Liver (tissue), 9 donors: ENCODE results near the gene TMEM163. TPM values are rescaled to one million over a fixed set of nuclear protein-coding genes. Genes with fewer than 3 reads are reported as not detected.

Source experiments
- DNase-seq: peaks from one replicate; pipeline ENCODE4 v3.0.0-alpha.2; 2017; ENCODE audit warnings: low spot score
- H3K27ac ChIP-seq, 2 donors: one replicate each; pipeline ENCODE4 v1.7.0; 2013; ENCODE audit warnings: inconsistent platforms in 2 of 2, low read length in 2 of 2, control low read depth in 1 of 2, low read depth in 1 of 2, mild to moderate bottlenecking in 1 of 2
- H3K27me3 ChIP-seq, 4 donors: one replicate each; pipeline versions ENCODE4 v1.6.1 to v1.7.0; 2013; ENCODE audit warnings: low read length in 3 of 4, inconsistent platforms in 1 of 4, mild to moderate bottlenecking in 1 of 4, moderate library complexity in 1 of 4; ENCODE audit not compliant: control insufficient read depth in 4 of 4, insufficient read depth in 4 of 4
- H3K36me3 ChIP-seq, 4 donors: one replicate each; pipeline versions ENCODE4 v1.6.1 to v1.7.0; 2013; ENCODE audit warnings: low read length in 3 of 4, mild to moderate bottlenecking in 3 of 4, low read depth in 1 of 4, moderate library complexity in 1 of 4; ENCODE audit not compliant: control insufficient read depth in 4 of 4, insufficient read depth in 3 of 4
- H3K4me1 ChIP-seq, 4 donors: one replicate each; pipeline versions ENCODE4 v1.6.1 to v1.7.0; 2013; ENCODE audit warnings: low read length in 3 of 4, mild to moderate bottlenecking in 3 of 4, moderate library complexity in 1 of 4; ENCODE audit not compliant: control insufficient read depth in 4 of 4, insufficient read depth in 4 of 4
- H3K4me3 ChIP-seq, 3 donors: one replicate each; pipeline versions ENCODE4 v1.6.1 to v1.7.0; 2013; ENCODE audit warnings: low read length in 3 of 3, control low read depth in 1 of 3, low read depth in 1 of 3, mild to moderate bottlenecking in 1 of 3
- H3K9ac ChIP-seq, 2 donors: one replicate each; pipeline ENCODE4 v1.7.0; 2013; ENCODE audit warnings: low read length in 2 of 2, mild to moderate bottlenecking in 2 of 2, moderate library complexity in 2 of 2, control low read depth in 1 of 2, low read depth in 1 of 2
- H3K9me3 ChIP-seq, 4 donors: one replicate each; pipeline versions ENCODE4 v1.6.1 to v1.7.0; 2013; ENCODE audit warnings: low read length in 3 of 4; ENCODE audit not compliant: control insufficient read depth in 4 of 4
- ATF3 ChIP-seq: IDR thresholded peaks from 2 replicates; pipeline ENCODE4 v1.6.1; 2016; ENCODE audit warnings: antibody characterized with exemption
- EGR1 ChIP-seq, 2 donors: IDR thresholded peaks; 2 replicates each; pipeline ENCODE4 v1.6.1; 2016 to 2018; ENCODE audit warnings: antibody characterized with exemption in 2 of 2, low read depth in 2 of 2
- FOXA1 ChIP-seq: IDR thresholded peaks from 2 replicates; pipeline ENCODE4 v1.6.1; 2016; ENCODE audit warnings: antibody characterized with exemption
- FOXA2 ChIP-seq: IDR thresholded peaks from 2 replicates; pipeline ENCODE4 v1.6.1; 2016; ENCODE audit warnings: antibody characterized with exemption
- GABPA ChIP-seq, 2 donors: IDR thresholded peaks in 1 of 2; conservative IDR thresholded peaks in 1 of 2; 2 replicates each; pipeline ENCODE4 v1.6.1; 2016; ENCODE audit warnings: antibody characterized with exemption in 2 of 2, mild to moderate bottlenecking in 1 of 2, moderate library complexity in 1 of 2
- HNF4A ChIP-seq, 2 donors: conservative IDR thresholded peaks; 2 replicates each; pipeline ENCODE4 v1.6.1; 2016; ENCODE audit warnings: antibody characterized with exemption in 2 of 2, mild to moderate bottlenecking in 2 of 2
- JUND ChIP-seq, 2 donors: IDR thresholded peaks; 2 replicates each; pipeline ENCODE4 v1.6.1; 2016; ENCODE audit warnings: antibody characterized with exemption in 2 of 2
- NR2F2 ChIP-seq: IDR thresholded peaks from 2 replicates; pipeline ENCODE4 v1.6.1; 2016; ENCODE audit warnings: antibody characterized with exemption
- RAD21 ChIP-seq, 2 donors: IDR thresholded peaks; 2 replicates each; pipeline ENCODE4 v1.6.1; 2016; ENCODE audit warnings: antibody characterized with exemption in 2 of 2, mild to moderate bottlenecking in 2 of 2
- RXRA ChIP-seq, 2 donors: IDR thresholded peaks; 2 replicates each; pipeline ENCODE4 v1.6.1; 2017 to 2018; ENCODE audit warnings: antibody characterized with exemption in 2 of 2, mild to moderate bottlenecking in 1 of 2
- SP1 ChIP-seq: IDR thresholded peaks from 2 replicates; pipeline ENCODE4 v1.6.1; 2018; ENCODE audit warnings: antibody characterized with exemption, mild to moderate bottlenecking
- TAF1 ChIP-seq: conservative IDR thresholded peaks from 2 replicates; pipeline ENCODE4 v1.6.1; 2016; ENCODE audit warnings: antibody characterized with exemption, mild to moderate bottlenecking
- WGBS: extraction: QIAGEN DNeasy Blood & Tissue Kit; methylation state at CpG from one replicate; pipeline ENCODE4 v1.1.7; 2013; 5-methylcytosine and 5-hydroxymethylcytosine counted together
- polyA plus RNA-seq, 2 donors: library from polyadenylated mRNA; stranded (reverse) in 1 of 2; unstranded in 1 of 2; fragments of 200-250 nt in 1 of 2; fragments of >200 nt in 1 of 2; fragmentation: Nextera tagmentation in 1 of 2; extraction: Ambion mirVana in 1 of 2; gene quantifications; one replicate each; pipeline versions ENCODE4 v1.2.1 to v1.2.3, GENCODE V29; 2013 to 2015
- total RNA-seq, 2 donors: library from RNA; depleted of rRNA; stranded (reverse); fragments of >200 nt; gene quantifications; one replicate each; pipeline ENCODE4 v1.2.3, GENCODE V29; 2014
- TF ChIP-seq, protein P1 (sequence below): IDR thresholded peaks from 2 replicates; pipeline ENCODE4 v1.6.1; 2016; ENCODE audit warnings: antibody characterized with exemption
- TF ChIP-seq, protein P2 (sequence below): fragments of 150-350 bp; IDR thresholded peaks from 2 replicates; pipeline ENCODE4 v1.5.1; 2017; ENCODE audit warnings: improper control_type of control experiment, low read depth, low read length; ENCODE audit not compliant: missing input control
- TF ChIP-seq, protein P3 (sequence below): IDR thresholded peaks from 2 replicates; pipeline ENCODE4 v1.6.1; 2016; ENCODE audit warnings: antibody characterized with exemption
- TF ChIP-seq, protein P4 (sequence below): IDR thresholded peaks from 2 replicates; pipeline ENCODE4 v1.6.1; 2016; ENCODE audit warnings: antibody characterized with exemption, mild to moderate bottlenecking
- donor health status: healthy.
- donor health status: healthy.
- donor health status: healthy.
- donor health status: healthy.
- donor health status: healthy.

The TMEM163 gene
- total and polyA plus RNA-seq, 4 donors = 0.08 to 0.48 (median 0.25) TPM

DNA sequence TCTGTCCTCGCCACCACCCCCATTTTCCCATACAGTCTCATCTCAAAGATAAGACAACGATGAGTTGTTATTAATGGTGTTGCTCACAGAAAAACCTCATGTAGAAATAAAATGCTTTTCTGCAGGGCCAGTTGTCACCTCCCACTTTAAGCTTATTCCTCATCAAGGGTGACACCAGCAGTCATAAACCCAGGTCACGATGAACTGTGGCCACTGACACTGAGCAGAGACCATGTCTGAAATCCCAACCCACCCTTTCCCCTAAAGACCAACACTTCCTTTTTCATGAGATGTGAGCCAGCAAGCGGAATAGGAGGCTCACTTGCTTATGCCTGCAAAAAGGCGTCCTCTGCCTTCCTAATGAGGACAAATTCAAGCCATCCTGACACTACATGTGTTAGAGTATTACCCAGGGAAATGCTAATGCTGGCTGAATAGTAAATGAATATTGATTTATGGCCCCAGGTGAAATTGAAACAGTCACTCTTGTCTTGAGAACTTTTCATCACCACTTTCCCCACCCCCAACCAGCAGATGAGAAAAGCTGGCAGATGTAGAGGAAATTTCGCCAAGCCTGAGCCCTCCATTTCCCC lies 236.6 kb downstream of the TMEM163 start:
- TF ChIP-seq JUND (IDR thresholded peaks at IDR 0.05) (no peak), EGR1 (IDR thresholded peaks at IDR 0.05; ENCODE audit: low read depth in 2 of 2) (no peak), TAF1 (no peak), FOXA2 (no peak), ATF3 (no peak), HNF4A (conservative IDR thresholded peaks at IDR 0.05) (no peak), RXRA (IDR thresholded peaks at IDR 0.05) (no peak), NR2F2 (no peak), SP1 (no peak), FOXA1 (no peak)
- TF ChIP-seq, protein P1, sequence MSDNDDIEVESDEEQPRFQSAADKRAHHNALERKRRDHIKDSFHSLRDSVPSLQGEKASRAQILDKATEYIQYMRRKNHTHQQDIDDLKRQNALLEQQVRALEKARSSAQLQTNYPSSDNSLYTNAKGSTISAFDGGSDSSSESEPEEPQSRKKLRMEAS = no peak
- TF ChIP-seq, protein P2, sequence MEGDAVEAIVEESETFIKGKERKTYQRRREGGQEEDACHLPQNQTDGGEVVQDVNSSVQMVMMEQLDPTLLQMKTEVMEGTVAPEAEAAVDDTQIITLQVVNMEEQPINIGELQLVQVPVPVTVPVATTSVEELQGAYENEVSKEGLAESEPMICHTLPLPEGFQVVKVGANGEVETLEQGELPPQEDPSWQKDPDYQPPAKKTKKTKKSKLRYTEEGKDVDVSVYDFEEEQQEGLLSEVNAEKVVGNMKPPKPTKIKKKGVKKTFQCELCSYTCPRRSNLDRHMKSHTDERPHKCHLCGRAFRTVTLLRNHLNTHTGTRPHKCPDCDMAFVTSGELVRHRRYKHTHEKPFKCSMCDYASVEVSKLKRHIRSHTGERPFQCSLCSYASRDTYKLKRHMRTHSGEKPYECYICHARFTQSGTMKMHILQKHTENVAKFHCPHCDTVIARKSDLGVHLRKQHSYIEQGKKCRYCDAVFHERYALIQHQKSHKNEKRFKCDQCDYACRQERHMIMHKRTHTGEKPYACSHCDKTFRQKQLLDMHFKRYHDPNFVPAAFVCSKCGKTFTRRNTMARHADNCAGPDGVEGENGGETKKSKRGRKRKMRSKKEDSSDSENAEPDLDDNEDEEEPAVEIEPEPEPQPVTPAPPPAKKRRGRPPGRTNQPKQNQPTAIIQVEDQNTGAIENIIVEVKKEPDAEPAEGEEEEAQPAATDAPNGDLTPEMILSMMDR = no peak
- TF ChIP-seq, protein P3, sequence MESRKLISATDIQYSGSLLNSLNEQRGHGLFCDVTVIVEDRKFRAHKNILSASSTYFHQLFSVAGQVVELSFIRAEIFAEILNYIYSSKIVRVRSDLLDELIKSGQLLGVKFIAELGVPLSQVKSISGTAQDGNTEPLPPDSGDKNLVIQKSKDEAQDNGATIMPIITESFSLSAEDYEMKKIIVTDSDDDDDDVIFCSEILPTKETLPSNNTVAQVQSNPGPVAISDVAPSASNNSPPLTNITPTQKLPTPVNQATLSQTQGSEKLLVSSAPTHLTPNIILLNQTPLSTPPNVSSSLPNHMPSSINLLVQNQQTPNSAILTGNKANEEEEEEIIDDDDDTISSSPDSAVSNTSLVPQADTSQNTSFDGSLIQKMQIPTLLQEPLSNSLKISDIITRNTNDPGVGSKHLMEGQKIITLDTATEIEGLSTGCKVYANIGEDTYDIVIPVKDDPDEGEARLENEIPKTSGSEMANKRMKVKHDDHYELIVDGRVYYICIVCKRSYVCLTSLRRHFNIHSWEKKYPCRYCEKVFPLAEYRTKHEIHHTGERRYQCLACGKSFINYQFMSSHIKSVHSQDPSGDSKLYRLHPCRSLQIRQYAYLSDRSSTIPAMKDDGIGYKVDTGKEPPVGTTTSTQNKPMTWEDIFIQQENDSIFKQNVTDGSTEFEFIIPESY = no peak
- H3K36me3 ChIP-seq = no peaks in the 10 kb centered on the region

DNA sequence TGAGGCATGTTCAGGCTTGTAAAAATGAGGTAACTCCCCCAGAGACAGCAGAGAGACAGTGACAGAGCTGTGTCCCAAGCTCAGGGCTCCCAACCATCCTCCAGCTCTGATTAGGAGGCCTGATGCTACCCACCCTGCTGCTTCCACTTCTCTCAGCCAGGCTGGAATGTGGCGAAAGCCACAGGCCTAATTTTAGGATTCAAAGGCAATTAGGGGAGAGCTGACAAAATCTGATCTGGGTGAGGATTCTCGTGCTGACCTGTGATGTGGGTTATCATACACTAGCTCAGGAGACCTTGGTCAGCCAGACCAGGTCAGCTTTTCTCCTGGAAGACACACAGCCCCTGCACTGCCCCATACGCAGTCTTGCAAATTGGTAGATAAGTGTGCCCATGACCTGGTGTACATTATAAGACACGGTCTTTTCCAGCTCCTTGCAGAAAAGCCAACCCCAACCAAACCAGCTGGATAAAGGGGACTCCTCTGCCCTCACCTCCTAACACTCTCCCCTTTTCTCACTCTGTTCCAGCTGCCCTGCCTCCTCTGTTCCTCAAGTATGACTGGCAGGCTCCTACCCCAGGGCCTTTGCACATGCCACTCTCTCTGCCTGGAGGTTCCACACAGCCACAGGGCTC lies 239.0 kb downstream of the TMEM163 start:
- Histone ChIP-seq H3K9ac (no peak overlapping the region), H3K4me3 (no peak overlapping the region), H3K36me3 (no peaks in the 10 kb centered on the region), H3K27me3 (no peaks in the 10 kb centered on the region), H3K27ac (no peak overlapping the region), H3K9me3 (no peaks in the 10 kb centered on the region), H3K4me1 (no peaks in the 10 kb centered on the region)
- TF ChIP-seq FOXA2 (no peak), RAD21 (IDR thresholded peaks at IDR 0.05) (no peak), EGR1 (IDR thresholded peaks at IDR 0.05; ENCODE audit: low read depth in 2 of 2) (no peak), GABPA (IDR thresholded peaks at IDR 0.05 in 1 of 2, conservative IDR thresholded peaks at IDR 0.05 in 1 of 2) (no peak), SP1 (no peak), JUND (IDR thresholded peaks at IDR 0.05) (no peak), TAF1 (no peak), NR2F2 (no peak), RXRA (IDR thresholded peaks at IDR 0.05) (no peak), FOXA1 (no peak)
- TF ChIP-seq, protein P4, sequence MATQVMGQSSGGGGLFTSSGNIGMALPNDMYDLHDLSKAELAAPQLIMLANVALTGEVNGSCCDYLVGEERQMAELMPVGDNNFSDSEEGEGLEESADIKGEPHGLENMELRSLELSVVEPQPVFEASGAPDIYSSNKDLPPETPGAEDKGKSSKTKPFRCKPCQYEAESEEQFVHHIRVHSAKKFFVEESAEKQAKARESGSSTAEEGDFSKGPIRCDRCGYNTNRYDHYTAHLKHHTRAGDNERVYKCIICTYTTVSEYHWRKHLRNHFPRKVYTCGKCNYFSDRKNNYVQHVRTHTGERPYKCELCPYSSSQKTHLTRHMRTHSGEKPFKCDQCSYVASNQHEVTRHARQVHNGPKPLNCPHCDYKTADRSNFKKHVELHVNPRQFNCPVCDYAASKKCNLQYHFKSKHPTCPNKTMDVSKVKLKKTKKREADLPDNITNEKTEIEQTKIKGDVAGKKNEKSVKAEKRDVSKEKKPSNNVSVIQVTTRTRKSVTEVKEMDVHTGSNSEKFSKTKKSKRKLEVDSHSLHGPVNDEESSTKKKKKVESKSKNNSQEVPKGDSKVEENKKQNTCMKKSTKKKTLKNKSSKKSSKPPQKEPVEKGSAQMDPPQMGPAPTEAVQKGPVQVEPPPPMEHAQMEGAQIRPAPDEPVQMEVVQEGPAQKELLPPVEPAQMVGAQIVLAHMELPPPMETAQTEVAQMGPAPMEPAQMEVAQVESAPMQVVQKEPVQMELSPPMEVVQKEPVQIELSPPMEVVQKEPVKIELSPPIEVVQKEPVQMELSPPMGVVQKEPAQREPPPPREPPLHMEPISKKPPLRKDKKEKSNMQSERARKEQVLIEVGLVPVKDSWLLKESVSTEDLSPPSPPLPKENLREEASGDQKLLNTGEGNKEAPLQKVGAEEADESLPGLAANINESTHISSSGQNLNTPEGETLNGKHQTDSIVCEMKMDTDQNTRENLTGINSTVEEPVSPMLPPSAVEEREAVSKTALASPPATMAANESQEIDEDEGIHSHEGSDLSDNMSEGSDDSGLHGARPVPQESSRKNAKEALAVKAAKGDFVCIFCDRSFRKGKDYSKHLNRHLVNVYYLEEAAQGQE = no peak
- TF ChIP-seq, protein P1 = no peak
- TF ChIP-seq, protein P3 = no peak
- TF ChIP-seq, protein P2 = no peak
- peak; percentile 13 for DNase-seq
- WGBS = 88% methylated on average over 4 of the region's 4 CpGs

More for the DNA sequence above, 236.6 kb downstream of the TMEM163 start:
- Histone ChIP-seq H3K27ac (no peak overlapping the region), H3K9ac (no peak overlapping the region), H3K27me3 (no peaks in the 10 kb centered on the region), H3K4me1 (no peaks in the 10 kb centered on the region), H3K9me3 (no peaks in the 10 kb centered on the region), H3K4me3 (no peak overlapping the region)
- WGBS = 83% methylated on average over 6 of the region's 6 CpGs
- DNase-seq = peak; percentile 1
